HepG2 (cell line): ENCODE data around the gene SKI. TPM values are rescaled to one million over a fixed set of nuclear protein-coding genes. Genes with fewer than 3 reads are reported as not detected.

ENCODE experiments used
- ATF5 ChIP-seq: sonication (generic); formaldehyde crosslinking; IDR thresholded peaks from 2 replicates; pipeline ENCODE4 v1.4.0; 2020; ENCODE audit warnings: mild to moderate bottlenecking, low read depth, missing genetic modification reagents
- CEBPG ChIP-seq: IDR thresholded peaks from 2 replicates; pipeline ENCODE4 v1.6.1; 2016
- CENPBD1 ChIP-seq: sonication (generic); formaldehyde crosslinking; IDR thresholded peaks from 2 replicates; pipeline ENCODE4 v1.8.0; 2022; ENCODE audit warnings: missing genetic modification reagents, low read depth, mild to moderate bottlenecking, borderline replicate concordance
- E2F5 ChIP-seq: sonication (generic); formaldehyde crosslinking; conservative IDR thresholded peaks from 2 replicates; pipeline ENCODE4 v1.4.0; 2020; ENCODE audit warnings: missing genetic modification reagents
- FOXO1 ChIP-seq: sonication (generic); formaldehyde crosslinking; IDR thresholded peaks from 2 replicates; pipeline ENCODE4 v1.4.0; 2020; ENCODE audit warnings: missing genetic modification reagents
- GATA4 ChIP-seq: sonication (generic); IDR thresholded peaks from 2 replicates; pipeline ENCODE4 v1.6.1; 2016; ENCODE audit warnings: antibody characterized with exemption, low read depth, borderline replicate concordance
- HNF1B ChIP-seq: sonication (generic); formaldehyde crosslinking; IDR thresholded peaks from 2 replicates; pipeline ENCODE4 v1.5.1; 2020; ENCODE audit warnings: mild to moderate bottlenecking, moderate library complexity, missing genetic modification reagents
- KLF11 ChIP-seq: IDR thresholded peaks from 2 replicates; pipeline ENCODE4 v1.6.1; 2016; ENCODE audit warnings: missing compliant biosample characterization
- MIXL1 ChIP-seq: IDR thresholded peaks from 2 replicates; pipeline ENCODE4 v1.6.1; 2016
- MTA3 ChIP-seq: sonication (generic); formaldehyde crosslinking; IDR thresholded peaks from 2 replicates; pipeline ENCODE4 v1.4.0; 2020; ENCODE audit warnings: missing genetic modification reagents
- MTF1 ChIP-seq: sonication (generic); formaldehyde crosslinking; IDR thresholded peaks from 2 replicates; pipeline ENCODE4 v1.5.0; 2020; ENCODE audit warnings: missing genetic modification reagents
- NBN ChIP-seq: fragments of 450-650 bp; conservative IDR thresholded peaks from 2 replicates; pipeline ENCODE4 v1.6.1; 2017
- POLR2AphosphoS5 ChIP-seq: IDR thresholded peaks from 2 replicates; pipeline ENCODE4 v1.6.1; 2012; ENCODE audit warnings: low read depth, low read length
- SRF ChIP-seq: IDR thresholded peaks from 2 replicates; pipeline ENCODE4 v1.6.1; 2011; ENCODE audit warnings: mild to moderate bottlenecking, low read depth, low read length, moderate library complexity
- ZBTB34 ChIP-seq: sonication (generic); formaldehyde crosslinking; IDR thresholded peaks from 2 replicates; pipeline ENCODE4 v1.8.0; 2022; ENCODE audit warnings: mild to moderate bottlenecking, missing genetic modification reagents
- ZBTB39 ChIP-seq: sonication (generic); formaldehyde crosslinking; IDR thresholded peaks from 2 replicates; pipeline ENCODE4 v1.5.0; 2020; ENCODE audit warnings: missing genetic modification reagents
- ZC3H13 ChIP-seq: sonication (generic); formaldehyde crosslinking; IDR thresholded peaks from 2 replicates; pipeline ENCODE4 v1.8.1; 2023; ENCODE audit warnings: mild to moderate bottlenecking, missing genetic modification reagents, moderate library complexity
- ZFP90 ChIP-seq: sonication (generic); formaldehyde crosslinking; IDR thresholded peaks from 2 replicates; pipeline ENCODE4 v1.8.0; 2022; ENCODE audit warnings: missing genetic modification reagents, mild to moderate bottlenecking, inconsistent platforms, borderline replicate concordance
- ZMYM2 ChIP-seq: sonication (generic); formaldehyde crosslinking; IDR thresholded peaks from 2 replicates; pipeline ENCODE4 v1.8.0; 2022; ENCODE audit warnings: mild to moderate bottlenecking, missing genetic modification reagents
- ZNF639 ChIP-seq: conservative IDR thresholded peaks from 2 replicates; pipeline ENCODE4 v1.6.1; 2018; ENCODE audit warnings: missing genetic modification reagents
- ZNF672 ChIP-seq: sonication (generic); formaldehyde crosslinking; IDR thresholded peaks from 2 replicates; pipeline ENCODE4 v1.8.1; 2022; ENCODE audit warnings: missing genetic modification reagents
- ZNF746 ChIP-seq: sonication (generic); formaldehyde crosslinking; IDR thresholded peaks from 2 replicates; pipeline ENCODE4 v1.8.0; 2022; ENCODE audit warnings: mild to moderate bottlenecking, missing genetic modification reagents
- ZNF761 ChIP-seq: sonication (generic); formaldehyde crosslinking; conservative IDR thresholded peaks from 2 replicates; pipeline ENCODE4 v1.4.0; 2020; ENCODE audit warnings: mild to moderate bottlenecking, missing genetic modification reagents
- ZNF878 ChIP-seq: sonication (generic); formaldehyde crosslinking; IDR thresholded peaks from 2 replicates; pipeline ENCODE4 v1.8.1; 2023; ENCODE audit warnings: mild to moderate bottlenecking, missing genetic modification reagents, moderate library complexity
- polyA plus RNA-seq, 8 experiments: library from polyadenylated mRNA; depleted of rRNA in 3 of 8; stranded (reverse) in 7 of 8; unstranded in 1 of 8; fragments of >200 nt; fragmentation: Illumina TruSeq in 4 of 8; extraction: Trizol in 4 of 8; gene quantifications; 2 replicates each; pipeline versions ENCODE4 v1.2.1 to v1.2.3, GENCODE V29; 2011 to 2016; ENCODE audit warnings: low read depth in 4 of 8, missing spikeins in 1 of 8, mixed read lengths in 1 of 8; ENCODE audit not compliant: insufficient read depth in 1 of 8
- total RNA-seq, 5 experiments: library from RNA; depleted of rRNA; stranded (reverse); fragments of >200 nt; fragmentation: Illumina TruSeq; extraction: Trizol; gene quantifications; 2 replicates each; pipeline ENCODE4 v1.2.3, GENCODE V29; 2016; ENCODE audit warnings: low read depth in 1 of 5

SKI gene
- total and polyA plus RNA-seq, 2 of the 13 experiments (the other 11 are each of a cell fraction or from before 2014, with no cell fraction given), result 4.7 to 6.9 TPM

- TF ChIP-seq ZNF639 (CRISPR knock-in tag) (0 out of 2 replicates have a peak, but pooled peaks have one; percentile 36), CENPBD1 (CRISPR knock-in tag) (no peak), GATA4 (no peak), KLF11 (CRISPR knock-in tag) (no peak), HNF1B (peak; percentile 96), MTA3 (CRISPR knock-in tag) (no peak), ZBTB34 (CRISPR knock-in tag) (peak; percentile 57), POLR2AphosphoS5 (peak; percentile 67), ZNF761 (CRISPR knock-in tag) (no peak), ZNF878 (CRISPR knock-in tag) (no peak), ZMYM2 (CRISPR knock-in tag) (no peak), E2F5 (CRISPR knock-in tag) (no peak), MIXL1 (CRISPR knock-in tag) (peak; percentile 89), ZNF672 (CRISPR knock-in tag) (no peak), NBN (no peak), CEBPG (CRISPR knock-in tag) (no peak), ZNF746 (CRISPR knock-in tag) (0 out of 2 replicates have a peak, but pooled peaks have one; percentile 23), MTF1 (no peak), ZBTB39 (no peak), FOXO1 (CRISPR knock-in tag) (no peak; the same call in 1 of the 2 replicates), ATF5 (CRISPR knock-in tag) (no peak), ZC3H13 (CRISPR knock-in tag) (peak; percentile 44; the same call in 1 of the 2 replicates), ZFP90 (CRISPR knock-in tag) (no peak; the same call in 1 of the 2 replicates), SRF (no peak)
Measured at GRCh38 chr1:2250721-2251281, 22.7 kb downstream of the SKI start (continued).
